Measurements from ENCODE around the gene ERGIC1. TPM values are rescaled to one million over a fixed set of nuclear protein-coding genes. Genes with fewer than 3 reads are reported as not detected.
"Not testable (repeated sequence)": the region's sequence is repeated elsewhere in the genome, so short reads cannot be mapped to it uniquely, and the experiment has no call there.

Gene ERGIC1
- polyA plus RNA-seq, 3 donors: 117 to 124 (median 118) TPM

DNA sequence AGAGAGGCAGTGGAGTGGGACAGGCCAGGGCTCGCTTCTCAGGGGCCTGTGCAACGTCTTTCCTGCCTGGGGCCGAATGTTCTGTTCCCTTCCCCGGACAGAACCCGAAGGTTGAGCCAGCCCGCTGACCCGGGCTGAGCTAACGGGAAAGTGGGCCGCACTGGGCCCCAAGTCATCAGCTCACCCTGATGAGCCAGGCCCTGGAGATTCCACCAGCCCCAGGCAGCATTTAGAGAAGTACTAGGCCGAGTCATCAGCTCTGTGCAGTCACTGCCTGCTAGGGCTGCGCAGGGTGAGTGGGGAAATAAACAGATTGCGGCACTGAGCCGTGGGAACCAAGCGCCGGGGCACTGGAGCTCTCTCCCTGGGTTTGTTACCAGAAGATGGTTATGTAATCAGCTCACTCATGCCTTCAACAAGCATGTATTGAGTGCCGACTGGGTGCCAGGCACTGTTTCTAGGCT, 33.9 kb upstream of the ERGIC1 start:
- no peak for DNase-seq (ENCODE audit: low read depth in 3 of 3, low spot score in 2 of 3)

DNA sequence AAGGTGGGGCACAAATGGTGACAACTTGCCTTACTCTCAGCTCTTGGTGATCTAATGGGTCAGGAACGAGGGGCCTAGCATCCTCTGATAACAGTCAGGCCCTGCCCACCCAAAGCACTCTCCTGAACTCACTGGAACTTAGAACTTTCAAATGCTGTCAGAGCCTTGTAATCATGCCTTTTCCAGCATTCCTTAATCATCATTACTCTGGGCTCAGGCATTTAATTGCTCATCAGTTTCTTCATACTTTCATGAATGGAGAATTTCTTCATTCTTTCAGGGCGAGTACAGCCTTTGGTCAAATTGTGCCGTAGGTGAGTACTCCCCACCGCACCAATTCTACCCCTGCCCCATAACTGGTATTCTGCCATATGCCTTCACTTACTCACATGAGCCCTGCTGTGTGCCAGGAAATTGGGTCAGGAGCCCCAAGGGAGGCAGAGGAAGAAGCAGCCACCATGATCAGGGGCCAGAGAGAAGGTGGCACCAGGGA, 32.8 kb upstream of the ERGIC1 start:
- DNase-seq (ENCODE audit: low read depth in 3 of 3, low spot score in 2 of 3): no peak

DNA sequence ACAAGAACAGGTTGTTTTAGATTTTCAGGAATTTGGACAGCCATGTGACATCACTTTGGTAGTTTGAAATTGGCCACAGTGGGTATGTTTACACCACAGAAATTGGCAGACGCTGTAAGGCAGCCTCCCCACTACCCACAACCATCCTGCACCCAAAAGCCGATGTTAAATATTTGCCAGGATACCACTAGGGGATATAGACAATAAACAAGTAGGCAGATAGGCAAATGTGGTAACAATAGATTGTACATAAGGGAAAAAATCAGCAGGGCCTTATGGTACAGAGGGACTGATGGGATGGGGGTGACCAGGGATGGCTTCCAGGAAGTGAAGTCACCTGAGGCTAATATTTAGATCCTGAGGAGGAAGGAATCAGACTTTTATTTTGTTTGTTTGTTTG, 31.9 kb upstream of the ERGIC1 start:
- no peak for DNase-seq (ENCODE audit: low read depth in 3 of 3, low spot score in 2 of 3)

- no peak for DNase-seq (ENCODE audit: low read depth in 3 of 3, low spot score in 2 of 3)
These were observed 31.4 kb upstream of the ERGIC1 start for GRCh38 chr5:172802567-172803176.

GRCh38 chr5:172805018-172805683, 28.9 kb upstream of the ERGIC1 start:
- DNase-seq (ENCODE audit: low read depth in 3 of 3, low spot score in 2 of 3): no peak

DNA sequence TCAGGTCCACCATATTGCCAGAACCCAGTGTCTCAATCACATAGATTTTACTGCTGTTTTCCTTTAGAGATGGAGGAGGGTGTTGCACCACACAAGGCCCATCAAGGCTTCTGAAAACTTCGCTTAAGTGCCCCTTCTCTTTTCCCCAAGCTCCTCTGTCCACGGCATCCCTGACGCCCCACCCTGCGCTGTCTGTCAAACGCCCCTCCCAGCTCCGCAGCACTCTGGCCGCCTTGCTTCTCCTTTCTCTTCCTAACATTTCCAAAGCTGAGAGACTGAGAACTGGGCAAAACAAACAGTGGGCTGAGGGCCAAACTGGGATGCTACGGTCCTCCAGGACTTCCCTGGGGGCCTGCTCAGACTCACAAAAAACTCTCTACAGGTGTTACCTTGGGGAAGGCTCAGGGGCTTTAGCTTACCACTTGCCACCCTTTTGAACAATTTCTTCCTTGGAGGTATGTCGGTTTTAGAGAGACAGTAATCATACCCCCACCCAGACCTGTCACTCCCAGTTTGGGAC, 28.3 kb upstream of the ERGIC1 start:
- no peak for DNase-seq (ENCODE audit: low read depth in 3 of 3, low spot score in 2 of 3)

DNA sequence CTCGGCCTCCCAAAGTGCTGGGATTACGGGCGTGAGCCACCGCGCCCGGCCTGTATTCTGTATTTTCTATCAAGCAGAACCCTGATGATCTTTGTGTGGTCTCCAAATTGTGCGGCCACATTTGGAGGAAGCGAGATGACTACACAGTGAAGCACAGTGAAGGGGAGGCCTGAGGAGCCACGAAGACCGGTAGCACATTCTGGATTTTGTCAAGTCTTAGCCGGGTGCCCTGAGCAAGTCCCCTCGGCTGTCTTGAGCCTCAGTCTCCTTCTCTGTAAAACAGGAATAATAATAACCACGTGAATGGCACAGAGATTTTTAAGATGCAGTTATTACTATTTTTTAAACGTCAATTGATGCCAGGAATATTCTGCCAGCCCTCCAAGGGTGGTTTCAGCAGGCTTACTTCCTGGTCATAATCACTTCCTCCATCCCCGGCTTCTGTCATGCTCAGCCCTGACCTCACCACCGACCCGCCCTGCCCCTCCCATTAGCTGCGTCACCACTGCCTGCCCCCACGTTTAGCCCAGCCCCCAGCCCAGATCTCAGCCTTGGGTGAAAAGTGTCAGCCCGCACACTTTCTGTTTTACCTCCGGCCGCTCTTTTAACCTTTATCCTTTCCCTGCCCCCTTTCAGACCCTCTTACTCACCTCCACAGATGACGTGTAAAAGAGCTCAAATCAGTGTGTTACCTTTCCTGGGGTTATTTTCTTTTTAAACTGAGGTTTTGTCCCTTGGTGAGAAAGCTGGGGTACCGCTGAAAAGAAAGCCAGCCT, 27.0 kb upstream of the ERGIC1 start:
- DNase-seq (ENCODE audit: low read depth in 3 of 3, low spot score in 2 of 3): peak in 1 of 3 donors; percentile 47

DNA sequence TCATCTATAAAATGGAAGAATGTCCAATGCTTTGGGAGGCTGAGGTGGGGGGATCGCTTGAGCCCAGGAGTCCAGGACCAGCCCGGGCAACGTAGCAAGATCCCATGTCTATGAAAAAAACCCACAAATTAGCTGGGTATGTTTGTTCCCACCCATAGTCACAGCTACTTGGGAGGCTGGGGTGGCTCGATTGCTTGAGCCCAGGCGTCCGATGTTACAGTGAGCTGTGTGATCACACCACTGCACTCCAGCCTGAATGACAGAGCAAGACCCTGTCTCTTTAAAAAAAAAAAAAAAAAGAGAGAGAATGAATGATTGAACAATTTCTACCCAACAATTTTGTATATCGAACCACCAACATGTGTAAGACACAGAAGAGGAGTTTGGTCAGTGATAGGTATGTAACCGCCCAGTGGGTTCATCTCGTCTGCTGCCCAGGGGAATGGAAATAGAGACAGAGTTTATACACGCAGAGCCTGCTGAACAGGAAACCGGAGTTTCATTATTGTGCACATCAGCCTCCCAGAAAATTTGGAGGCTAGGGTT, 26.2 kb upstream of the ERGIC1 start:
- no peak for DNase-seq (ENCODE audit: low read depth in 3 of 3, low spot score in 2 of 3)

DNA sequence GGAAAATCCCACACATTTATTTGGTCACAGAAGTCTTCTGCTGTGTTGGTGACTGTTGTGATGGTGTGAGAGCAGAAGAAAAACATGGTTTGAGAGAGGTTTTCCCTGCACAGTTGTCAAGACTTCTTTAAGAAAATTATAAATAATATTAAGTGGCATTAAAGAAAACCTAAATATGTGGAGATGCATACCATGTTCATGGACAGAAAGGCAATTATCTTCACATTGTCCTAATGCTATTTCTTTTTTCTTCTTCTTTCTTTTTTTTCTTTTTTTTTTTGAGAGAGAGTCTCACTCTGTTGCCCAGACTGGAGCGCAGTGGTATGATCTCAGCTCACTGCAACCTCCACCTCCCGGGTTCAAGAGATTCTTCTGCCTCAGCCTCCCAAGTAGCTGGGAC, 24.3 kb upstream of the ERGIC1 start:
- DNase-seq (ENCODE audit: low read depth in 3 of 3, low spot score in 2 of 3): no peak

DNA sequence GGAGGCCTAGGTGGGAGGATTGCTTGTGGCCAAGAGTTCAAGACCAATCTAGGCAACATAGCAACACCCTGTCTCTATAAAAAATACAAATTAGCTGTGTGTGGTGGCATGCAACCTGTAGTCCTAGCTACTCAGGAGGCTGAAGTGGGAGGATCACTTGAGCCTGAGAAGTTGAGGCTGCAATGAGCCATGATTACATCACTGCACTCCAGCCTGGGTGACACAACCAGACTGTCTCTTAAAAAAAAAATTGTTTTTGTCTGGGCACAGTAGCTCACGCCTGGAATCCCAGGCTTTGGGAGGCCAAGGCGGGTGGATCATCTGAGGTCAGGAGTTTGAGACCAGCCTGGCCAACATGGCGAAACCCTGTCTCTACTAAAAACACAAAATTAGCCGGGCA, 23.1 kb upstream of the ERGIC1 start:
- DNase-seq (ENCODE audit: low read depth in 3 of 3, low spot score in 2 of 3): not testable (repeated sequence)

DNA sequence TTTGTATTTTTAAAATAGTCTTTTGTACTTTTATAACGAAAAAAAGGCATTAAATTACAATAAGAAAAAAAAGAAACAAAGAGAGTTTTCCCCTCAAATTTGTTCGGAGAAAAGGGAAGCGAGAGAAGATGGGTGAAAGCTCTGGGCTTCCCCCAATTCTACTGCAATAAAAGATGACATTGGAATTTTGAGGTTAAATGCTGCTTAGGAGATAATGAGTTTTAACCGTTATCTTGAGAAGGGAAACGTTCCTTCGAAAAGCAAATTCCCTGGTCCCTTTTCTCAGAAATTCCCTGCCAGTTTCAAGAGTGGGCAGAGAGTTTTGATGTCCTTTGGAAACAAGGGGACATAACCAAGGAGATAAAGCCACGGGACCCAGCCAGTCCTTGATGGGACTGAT, 18.4 kb upstream of the ERGIC1 start:
- DNase-seq (ENCODE audit: low read depth in 3 of 3, low spot score in 2 of 3): no peak

DNA sequence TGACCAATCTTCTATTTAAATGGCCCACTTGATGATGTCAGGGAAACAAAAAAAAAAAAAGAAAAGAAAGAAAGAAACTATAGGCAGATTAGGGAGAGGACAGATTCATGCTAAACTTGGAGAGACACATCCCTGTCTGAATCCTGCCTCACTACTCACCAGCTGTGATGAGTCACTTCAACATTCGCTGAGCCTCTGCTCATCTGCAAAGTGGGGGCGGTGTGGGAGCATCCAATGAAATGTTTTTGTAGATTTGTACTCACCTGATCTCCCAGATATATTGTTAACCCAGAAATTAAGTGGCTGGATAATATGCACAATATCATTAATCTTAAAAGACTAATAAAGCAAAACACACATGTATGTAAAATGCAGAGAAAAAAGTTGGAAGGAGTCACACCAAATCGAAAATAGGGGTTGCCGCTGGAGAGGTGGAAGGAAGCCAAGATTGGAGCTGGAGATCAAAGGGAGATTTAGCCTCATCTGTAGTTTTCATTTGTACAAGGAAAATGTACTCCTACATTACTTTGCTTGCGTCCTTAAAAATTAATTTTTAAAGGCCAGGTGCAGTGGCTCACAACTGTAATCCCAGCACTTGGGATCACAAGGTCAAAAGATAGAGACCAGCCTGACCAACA, 17.0 kb upstream of the ERGIC1 start:
- no peak for DNase-seq (ENCODE audit: low read depth in 3 of 3, low spot score in 2 of 3)

GRCh38 chr5:172817664-172818063, 16.4 kb upstream of the ERGIC1 start:
- DNase-seq (ENCODE audit: low read depth in 3 of 3, low spot score in 2 of 3): no peak

GRCh38 chr5:172818081-172818480, 16.0 kb upstream of the ERGIC1 start:
- no peak for DNase-seq (ENCODE audit: low read depth in 3 of 3, low spot score in 2 of 3)

DNA sequence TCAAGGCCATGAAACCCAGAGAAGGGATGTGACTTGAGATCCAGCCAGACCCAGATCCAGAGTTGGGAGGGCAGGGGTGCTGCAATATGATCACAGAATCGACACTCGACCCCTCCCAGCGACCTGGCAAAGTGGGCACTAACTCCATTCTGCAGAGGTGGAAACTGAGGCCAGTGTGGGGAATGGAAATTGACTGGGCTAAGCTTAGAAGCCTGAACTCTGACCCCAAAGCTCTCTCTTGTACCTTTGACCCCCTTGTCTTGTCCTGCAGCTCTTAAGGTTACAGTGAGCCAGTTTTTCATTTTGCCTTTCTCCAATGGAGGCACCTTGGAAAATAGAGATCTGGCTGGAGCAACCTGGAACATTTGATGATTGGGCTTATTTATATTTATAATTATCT, 14.5 kb upstream of the ERGIC1 start:
- no peak for DNase-seq (ENCODE audit: low read depth in 3 of 3, low spot score in 2 of 3)

DNA sequence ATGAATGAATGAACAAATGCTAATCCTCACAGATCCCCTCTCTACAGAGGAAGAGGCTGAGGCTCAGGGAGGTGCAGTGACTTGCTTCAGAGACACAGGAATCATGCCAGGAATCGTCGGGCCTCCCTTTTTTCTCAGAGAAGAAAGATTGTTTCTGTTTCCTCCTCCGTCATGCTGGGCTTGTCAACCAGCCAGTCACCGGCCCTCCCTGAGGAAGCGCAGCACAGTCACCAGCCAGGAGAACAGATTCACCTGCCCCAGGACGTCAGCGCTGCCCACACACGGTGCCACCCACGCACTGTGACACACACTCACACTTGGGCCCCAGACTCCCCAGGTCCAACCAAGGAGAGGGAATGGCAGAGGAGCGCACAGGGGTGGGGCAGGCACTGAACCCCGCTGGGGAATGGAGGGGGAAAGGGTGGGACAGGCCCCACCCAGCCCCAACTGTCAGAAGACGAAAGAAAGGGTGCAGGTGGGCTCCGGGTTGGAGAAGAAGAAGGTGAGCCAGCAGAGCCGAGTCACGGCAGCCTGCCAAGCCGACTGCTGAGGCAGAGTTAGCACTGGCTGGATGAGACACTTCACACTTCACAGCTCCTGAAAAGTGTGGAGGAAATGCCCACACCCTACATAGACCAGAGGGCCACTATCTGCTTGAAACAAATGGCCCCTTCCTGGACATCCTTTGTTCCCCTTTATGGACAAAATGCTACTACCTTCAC, 13.8 kb upstream of the ERGIC1 start:
- DNase-seq (ENCODE audit: low read depth in 3 of 3, low spot score in 2 of 3): no peak

DNA sequence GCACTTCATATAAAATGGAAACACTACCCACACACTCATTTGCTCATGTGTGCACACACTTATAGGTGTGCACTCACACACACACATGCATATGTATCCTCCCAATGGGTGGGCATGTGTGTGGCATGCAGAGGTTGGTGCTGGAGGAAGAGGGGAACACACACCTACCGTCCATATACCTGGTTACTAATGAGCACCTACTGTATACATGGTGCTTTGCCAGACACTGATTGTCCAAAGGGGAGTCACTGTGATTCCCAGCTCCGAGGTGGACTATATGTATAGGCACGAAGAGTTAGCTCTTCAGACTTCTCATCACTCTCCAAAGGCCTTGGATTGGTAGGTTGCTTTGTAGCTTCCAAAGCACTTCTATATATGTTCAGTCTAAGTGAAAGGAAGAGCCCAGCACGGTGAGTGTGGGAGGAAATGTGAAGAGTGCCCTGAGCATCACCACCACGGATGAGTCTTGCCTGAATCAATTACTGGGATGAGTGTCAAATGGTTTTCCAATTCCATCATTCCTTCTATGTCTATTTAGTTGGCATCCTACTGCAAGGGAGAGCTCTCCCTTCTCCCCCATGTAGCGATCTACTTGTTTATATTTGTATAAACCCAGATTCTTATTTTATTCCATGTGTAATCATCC, 12.6 kb upstream of the ERGIC1 start:
- DNase-seq (ENCODE audit: low read depth in 3 of 3, low spot score in 2 of 3): no peak

DNA sequence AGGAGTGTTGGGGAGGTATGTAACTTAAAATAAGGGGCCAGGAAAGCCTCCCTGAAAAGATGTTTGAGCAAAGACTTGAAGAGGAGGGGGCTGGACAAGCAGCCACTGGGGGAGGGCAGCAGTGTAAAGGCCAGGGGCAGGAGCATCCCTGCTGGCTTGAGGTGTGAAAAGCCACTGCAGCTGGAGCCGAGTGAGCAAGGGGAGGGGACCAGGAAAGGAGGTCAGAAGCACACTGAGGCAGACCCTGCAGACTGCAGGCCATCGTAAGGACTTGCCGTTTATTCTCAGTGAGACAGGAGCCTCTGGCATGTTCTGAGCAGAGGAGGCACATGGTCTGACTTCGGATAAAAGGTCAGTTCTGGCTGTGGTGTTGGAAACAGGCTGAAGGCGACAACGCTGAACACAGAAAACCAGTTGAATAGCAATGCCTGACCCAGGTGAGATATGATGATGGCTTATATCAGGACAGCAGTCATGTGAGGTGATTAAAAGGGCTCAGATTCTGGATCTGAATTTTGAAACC, 10.2 kb upstream of the ERGIC1 start:
- no peak for DNase-seq (ENCODE audit: low read depth in 3 of 3, low spot score in 2 of 3)

- DNase-seq (ENCODE audit: low read depth in 3 of 3, low spot score in 2 of 3): no peak
These were observed 8.3 kb upstream of the ERGIC1 start for GRCh38 chr5:172825610-172826204.
